Right lobe of liver (tissue), 6 donors: ENCODE measurements around the gene C1GALT1. TPM values are rescaled to one million over a fixed set of nuclear protein-coding genes. Genes with fewer than 3 reads are reported as not detected.
"Not testable (repeated sequence)": the region's sequence is repeated elsewhere in the genome, so short reads cannot be mapped to it uniquely, and the experiment has no call there.

Experiments
- ATAC-seq, 4 donors: fragments of 200-7000 bp; cut with Tn5 transposase; one replicate each; pipeline ENCODE4 v1.9.1; 2020; ENCODE audit warnings: mild to moderate bottlenecking in 4 of 4, moderate library complexity in 4 of 4
- DNase-seq, 3 donors: peaks; one replicate each; pipeline ENCODE4 v3.0.0-alpha.2; 2020
- H3K27ac ChIP-seq, 3 donors: fragments of 200-600 bp; one replicate each; pipeline ENCODE4 v1.8.0; 2022
- H3K27me3 ChIP-seq, 2 donors: fragments of 200-600 bp; one replicate each; pipeline ENCODE4 v1.8.0; 2022
- H3K36me3 ChIP-seq, 4 donors: fragments of 200-600 bp; sonication (generic) in 1 of 4; one replicate each; pipeline versions ENCODE4 v1.5.1 to v1.8.0; 2017 to 2022; ENCODE audit warnings: control low read depth in 1 of 4
- H3K4me1 ChIP-seq, 4 donors: fragments of 200-600 bp; sonication (generic) in 1 of 4; one replicate each; pipeline versions ENCODE4 v1.5.1 to v1.8.0; 2017 to 2022; ENCODE audit warnings: control low read depth in 1 of 4
- H3K4me3 ChIP-seq, 3 donors: fragments of 200-600 bp; one replicate each; pipeline ENCODE4 v1.8.0; 2022
- H3K9me3 ChIP-seq, 4 donors: fragments of 200-600 bp; sonication (generic) in 1 of 4; one replicate each; pipeline versions ENCODE4 v1.5.1 to v1.8.0; 2017 to 2022; ENCODE audit warnings: control low read depth in 1 of 4
- CTCF ChIP-seq, 4 donors: fragments of 200-600 bp in 3 of 4; fragments of 450-650 bp in 1 of 4; IDR thresholded peaks; one replicate each; pipeline versions ENCODE4 v1.5.1 to v1.8.0; 2016 to 2022; ENCODE audit warnings: antibody characterized with exemption in 4 of 4, mild to moderate bottlenecking in 2 of 4
- POLR2A ChIP-seq: fragments of 450-650 bp; IDR thresholded peaks from one replicate; pipeline ENCODE4 v1.6.1; 2017; ENCODE audit warnings: antibody characterized with exemption, mild to moderate bottlenecking
- WGBS: methylation state at CpG from one replicate; pipeline ENCODE4 v1.1.6; 2018; ENCODE audit warnings: low coverage, low lambda C conversion rate; ENCODE audit not compliant: insufficient coverage; ENCODE audit errors: missing lambda C conversion rate; 5-methylcytosine and 5-hydroxymethylcytosine counted together
- intact Hi-C, 2 donors: fragments of 100-400 bp; cut with DNase I; formaldehyde crosslinking; loops; one replicate each; pipeline versions ENCODE4 v1.11.2 to v1.14.1; 2022
- total RNA-seq, 6 experiments: library from RNA; depleted of rRNA in 2 of 6; stranded (reverse); fragments of >200 nt in 2 of 6; fragmentation: NEBNext Ultra II Directional in 3 of 6; extraction: Animal tissue kit (Norgen Biotek cat#: 25700) in 3 of 6; gene quantifications; one replicate each; pipeline versions ENCODE4 v1.1.0 to v1.2.4, GENCODE V29; 2016 to 2023
- donor health status: DM: no; HTN: yes; CAD: no.
- donor health status: DM: no; HTN: no; CAD: no.
- donor health status: DM: no; HTN: no; CAD: no.
- donor health status: DM: no; HTN: yes; CAD: no.
- donor health status: DM: no; HTN: yes; CAD: no.

The C1GALT1 gene
- total RNA-seq, 6 experiments from 2014 or later, result 10.1 to 16.6 (median 13.1) TPM

- ATAC-seq (peak; percentile 35 to 80 (median 73)), DNase-seq (no peak)
- TF ChIP-seq CTCF (IDR thresholded peaks at IDR 0.05) (no peak), POLR2A (no peak)
- Histone ChIP-seq H3K27ac (no peak overlapping the region), H3K9me3 (no peaks in the 10 kb centered on the region), H3K27me3 (no peaks in the 10 kb centered on the region), H3K4me3 (no peak overlapping the region), H3K36me3 (no peaks in the 10 kb centered on the region), H3K4me1 (peaks cover 0 to 12% (median 0%) of the 10 kb centered on the region in 4 donors)
- 19% methylated on average over 6 of the region's 6 CpGs for WGBS
- intact Hi-C loops, result no loop called here
These were observed 45.6 kb upstream of the C1GALT1 start for GRCh38 chr7:7136466-7137381.

GRCh38 chr7:7138897-7139296 lies 43.4 kb upstream of the C1GALT1 start:
- no peaks in the 10 kb centered on the region for H3K27me3 ChIP-seq
- H3K4me3 ChIP-seq, result no peak overlapping the region
- intact Hi-C loops, result no loop called here
- peaks cover 0 to 12% (median 0%) of the 10 kb centered on the region in 4 donors for H3K4me1 ChIP-seq
- ATAC-seq (no peak), DNase-seq (no peak)
- H3K27ac ChIP-seq, result no peak overlapping the region
- 91% methylated on average over 8 of the region's 8 CpGs for WGBS
- no peaks in the 10 kb centered on the region for H3K9me3 ChIP-seq
- TF ChIP-seq POLR2A (no peak), CTCF (IDR thresholded peaks at IDR 0.05) (no peak)
- H3K36me3 ChIP-seq, result no peaks in the 10 kb centered on the region

DNA sequence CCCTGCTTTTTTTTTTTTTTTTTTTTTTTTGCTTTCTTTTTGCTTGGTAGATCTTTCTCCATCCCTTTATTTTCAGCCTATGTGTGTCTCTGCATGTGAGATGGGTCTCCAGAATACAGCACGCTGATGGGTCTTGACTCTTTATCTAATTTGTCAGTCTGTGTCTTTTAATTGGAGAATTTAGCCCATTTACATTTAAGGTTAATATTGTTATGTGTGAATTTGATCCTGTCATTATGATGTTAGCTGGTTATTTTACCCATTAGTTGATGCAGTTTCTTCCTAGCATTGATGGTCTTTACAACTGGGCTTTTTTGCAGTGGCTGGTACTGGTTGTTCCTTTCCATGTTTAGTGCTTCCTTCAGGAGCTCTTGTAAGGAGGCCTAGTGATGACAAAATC lies 38.9 kb upstream of the C1GALT1 start:
- intact Hi-C loops, H3K9me3 ChIP-seq, H3K27me3 ChIP-seq, ATAC-seq, H3K27ac ChIP-seq, DNase-seq, H3K4me1 ChIP-seq, H3K4me3 ChIP-seq, H3K36me3 ChIP-seq: not testable (repeated sequence)
- 100% methylated on average over 1 of the region's 1 CpG for WGBS

GRCh38 chr7:7145151-7145550 lies 37.2 kb upstream of the C1GALT1 start:
- H3K9me3 ChIP-seq, H3K4me1 ChIP-seq, H3K27ac ChIP-seq, H3K27me3 ChIP-seq, intact Hi-C loops, ATAC-seq, H3K36me3 ChIP-seq, H3K4me3 ChIP-seq, DNase-seq: not testable (repeated sequence)
- no CpG with 5 or more reads among the region's 4 CpGs for WGBS

GRCh38 chr7:7146837-7147236 lies 35.5 kb upstream of the C1GALT1 start:
- Histone ChIP-seq H3K27me3 (no peaks in the 10 kb centered on the region), H3K4me3 (no peak overlapping the region), H3K36me3 (no peaks in the 10 kb centered on the region), H3K4me1 (no peaks in the 10 kb centered on the region), H3K27ac (no peak overlapping the region), H3K9me3 (no peaks in the 10 kb centered on the region)
- ATAC-seq (no peak), DNase-seq (no peak)
- no peak for TF ChIP-seq CTCF (IDR thresholded peaks at IDR 0.05)
- WGBS, result 55% methylated on average over 3 of the region's 3 CpGs
- intact Hi-C loops, result no loop called here
